ENCODE results near the gene DPP7.
"Not testable (repeated sequence)": the region's sequence is repeated elsewhere in the genome, so short reads cannot be mapped to it uniquely, and the experiment has no call there.

DPP7 gene

GRCh38 chr9:137066096-137066861, 48.3 kb downstream of the DPP7 start:
- no peak for TF ChIP-seq CTCF (IDR thresholded peaks at IDR 0.05; ENCODE audit: insufficient read depth, missing control alignments)
- no peak for FAIRE-seq

GRCh38 chr9:137065336-137065967, 49.1 kb downstream of the DPP7 start:
- no peak for DNase-seq (ENCODE audit: insufficient read length, low spot score)
- no peak for FAIRE-seq
- no peak for TF ChIP-seq CTCF (IDR thresholded peaks at IDR 0.05; ENCODE audit: insufficient read depth, missing control alignments)

More at GRCh38 chr9:137066096-137066861, 48.3 kb downstream of the DPP7 start:
- DNase-seq (ENCODE audit: insufficient read length, low spot score): no peak

GRCh38 chr9:137064880-137065164, 49.7 kb downstream of the DPP7 start:
- FAIRE-seq: no peak

GRCh38 chr9:137064027-137064879, 50.3 kb downstream of the DPP7 start:
- no peak for FAIRE-seq
- DNase-seq (ENCODE audit: insufficient read length, low spot score): no peak
- peak; percentile 83 for TF ChIP-seq CTCF (IDR thresholded peaks at IDR 0.05; ENCODE audit: insufficient read depth, missing control alignments)

More at GRCh38 chr9:137064880-137065164, 49.7 kb downstream of the DPP7 start:
- DNase-seq (ENCODE audit: insufficient read length, low spot score): no peak
- no peak for TF ChIP-seq CTCF (IDR thresholded peaks at IDR 0.05; ENCODE audit: insufficient read depth, missing control alignments)

GRCh38 chr9:137063311-137064026, 51.1 kb downstream of the DPP7 start:
- FAIRE-seq: no peak
- DNase-seq (ENCODE audit: insufficient read length, low spot score): no peak
- TF ChIP-seq CTCF (IDR thresholded peaks at IDR 0.05; ENCODE audit: insufficient read depth, missing control alignments): no peak

GRCh38 chr9:137062798-137063197, 51.7 kb downstream of the DPP7 start:
- FAIRE-seq; DNase-seq (ENCODE audit: insufficient read length, low spot score): not testable (repeated sequence)

GRCh38 chr9:137062384-137062783, 52.1 kb downstream of the DPP7 start:
- DNase-seq (ENCODE audit: insufficient read length, low spot score): no peak
- no peak for TF ChIP-seq CTCF (IDR thresholded peaks at IDR 0.05; ENCODE audit: insufficient read depth, missing control alignments)
- FAIRE-seq: no peak
